Stomach smooth muscle (tissue), 2 donors: Measurements from ENCODE around the gene GCSAML.
"Not testable (repeated sequence)": the region's sequence is repeated elsewhere in the genome, so short reads cannot be mapped to it uniquely, and the experiment has no call there.

Source experiments
- H3K27ac ChIP-seq: one replicate; pipeline ENCODE4 v1.7.0; 2013; ENCODE audit warnings: mild to moderate bottlenecking, low read length, inconsistent platforms
- H3K27me3 ChIP-seq, 2 donors: one replicate each; pipeline ENCODE4 v1.7.0; 2013; ENCODE audit warnings: low read length in 2 of 2; ENCODE audit not compliant: insufficient read depth in 2 of 2, control insufficient read depth in 1 of 2
- H3K36me3 ChIP-seq, 2 donors: one replicate each; pipeline ENCODE4 v1.7.0; 2013; ENCODE audit warnings: low read length in 2 of 2; ENCODE audit not compliant: control insufficient read depth in 2 of 2, insufficient read depth in 2 of 2
- H3K4me1 ChIP-seq: one replicate; pipeline ENCODE4 v1.7.0; 2013; ENCODE audit warnings: low read length; ENCODE audit not compliant: control insufficient read depth, insufficient read depth
- H3K4me3 ChIP-seq, 2 donors: one replicate each; pipeline ENCODE4 v1.7.0; 2013; ENCODE audit warnings: low read length in 2 of 2
- H3K9ac ChIP-seq, 2 donors: one replicate each; pipeline ENCODE4 v1.7.0; 2013; ENCODE audit warnings: low read length in 2 of 2, mild to moderate bottlenecking in 1 of 2
- H3K9me3 ChIP-seq, 2 donors: one replicate each; pipeline ENCODE4 v1.7.0; 2013; ENCODE audit warnings: low read length in 2 of 2; ENCODE audit not compliant: control insufficient read depth in 2 of 2
- donor health status: healthy.
- donor health status: Pancreatic carcinoma.

Gene GCSAML

DNA sequence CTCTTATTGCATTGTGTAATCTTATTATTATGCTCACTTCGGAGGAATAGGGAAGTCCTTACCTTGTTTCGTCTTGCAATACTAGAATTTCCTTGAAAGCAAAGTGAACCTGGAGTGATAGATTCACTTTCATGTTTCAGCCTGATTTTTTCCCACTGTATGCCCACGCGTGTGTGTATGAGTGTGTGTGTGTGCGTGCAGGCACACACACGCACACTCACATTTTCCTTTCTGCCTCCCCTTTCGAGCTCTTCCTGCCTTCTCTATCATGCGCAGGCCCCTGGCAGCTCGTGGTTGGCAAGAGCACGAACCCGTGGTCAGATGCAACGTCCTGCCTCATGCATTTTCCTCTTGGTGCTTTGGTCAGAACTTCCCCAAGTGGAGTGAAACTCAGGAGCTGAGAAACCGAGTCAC lies at the start of gene GCSAML:
TSS of gene GCSAML (plus strand) at position 366 of the 414 bp plus-strand sequence. CDS start 58 bp downstream, outside the sequence.
- Histone ChIP-seq H3K4me1 (no peaks in the 10 kb centered on the region), H3K27ac (no peak within 1 kb of the TSS), H3K9ac (no peak within 1 kb of the TSS), H3K36me3 (no peaks in the 10 kb centered on the region), H3K9me3 (no peaks in the 10 kb centered on the region), H3K27me3 (no peaks in the 10 kb centered on the region), H3K4me3 (no peak within 1 kb of the TSS)

DNA sequence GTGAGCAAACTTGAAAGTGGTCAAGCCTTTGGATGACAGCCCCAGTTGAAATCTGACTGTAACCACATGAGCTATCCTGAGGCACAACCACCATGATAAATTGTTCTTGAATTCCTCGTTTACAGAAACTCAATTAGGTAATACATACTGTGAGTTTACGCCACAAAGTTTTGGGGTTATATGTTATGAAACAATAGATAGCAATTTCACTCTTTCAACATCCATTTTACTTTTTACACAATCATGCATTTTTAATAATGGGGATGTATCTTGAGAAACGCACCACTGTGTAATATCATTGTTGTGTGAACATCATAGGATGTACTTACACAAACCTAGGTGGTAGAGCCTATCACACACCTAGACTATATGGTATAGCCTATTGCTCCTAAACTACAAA lies 48.1 kb upstream of the GCSAML start:
- no peak overlapping the region for H3K27ac ChIP-seq
- no peaks in the 10 kb centered on the region for H3K9me3 ChIP-seq
- no peak overlapping the region for H3K4me3 ChIP-seq
- no peaks in the 10 kb centered on the region for H3K36me3 ChIP-seq
- no peaks in the 10 kb centered on the region for H3K27me3 ChIP-seq
- no peaks in the 10 kb centered on the region for H3K4me1 ChIP-seq
- no peak overlapping the region for H3K9ac ChIP-seq

DNA sequence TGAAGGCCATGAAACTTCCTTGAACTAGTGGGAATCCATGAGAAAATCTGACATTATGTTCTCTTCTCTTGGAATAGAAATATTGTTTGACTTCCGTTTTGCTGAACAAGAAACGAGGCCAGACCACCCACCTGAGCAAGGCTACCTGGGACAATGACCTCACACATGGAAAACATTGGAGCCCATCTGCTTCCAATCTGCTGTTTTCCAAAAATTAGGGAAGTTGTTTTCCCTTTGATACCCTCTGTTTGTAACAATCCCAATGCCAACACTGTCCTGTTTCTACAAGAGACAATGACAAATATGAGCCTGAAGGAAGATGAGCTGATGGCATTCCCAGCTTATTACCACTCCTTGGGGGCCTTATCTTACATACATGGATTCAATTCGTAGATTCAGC lies 42.1 kb upstream of the GCSAML start:
- no peaks in the 10 kb centered on the region for H3K9me3 ChIP-seq
- H3K4me1 ChIP-seq, result no peaks in the 10 kb centered on the region
- no peak overlapping the region for H3K27ac ChIP-seq

DNA sequence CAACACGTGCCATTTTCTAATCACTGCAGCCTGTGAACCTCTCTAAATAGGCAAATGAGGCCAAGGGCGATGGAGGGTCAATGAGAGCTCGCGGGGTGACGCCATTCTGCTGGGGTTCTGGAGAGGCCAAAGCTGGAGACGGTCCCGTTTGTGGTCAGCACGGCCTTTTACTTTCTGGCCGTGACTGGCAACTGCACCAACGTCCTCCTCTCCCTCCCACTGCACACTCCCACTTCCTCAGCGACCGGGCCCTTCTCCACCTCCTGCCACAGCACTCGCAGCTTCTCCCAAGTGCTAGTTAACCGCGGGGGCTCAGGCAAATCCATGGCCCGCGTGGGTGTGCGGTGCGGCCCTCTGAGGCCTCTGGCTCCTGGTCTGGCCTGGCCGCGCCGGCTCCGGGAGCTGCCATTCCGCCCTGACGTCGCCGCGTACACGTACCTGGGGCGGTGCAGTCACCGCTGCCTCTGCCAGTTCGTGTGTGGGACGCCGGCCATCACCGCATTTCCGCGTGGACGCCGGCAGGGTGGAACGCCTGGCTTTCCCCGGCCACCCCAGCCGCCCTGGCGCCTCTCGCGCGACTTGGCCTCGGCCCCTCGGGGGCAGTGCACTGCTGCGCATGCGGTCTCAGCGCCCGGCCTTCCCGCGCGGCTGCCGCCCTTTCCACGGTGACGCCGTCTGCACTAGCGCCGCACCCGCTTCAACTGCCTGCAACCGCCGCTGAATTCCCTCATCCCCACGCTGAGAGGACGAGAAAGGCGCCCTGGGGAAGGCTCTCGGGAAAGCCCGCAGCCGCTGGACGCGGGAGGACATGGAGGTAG lies 30.9 kb upstream of the GCSAML start:
- H3K9me3 ChIP-seq, result no peaks in the 10 kb centered on the region
- no peaks in the 10 kb centered on the region for H3K36me3 ChIP-seq
- no peaks in the 10 kb centered on the region for H3K4me1 ChIP-seq
- peaks cover 2% of the 10 kb centered on the region in 2 donors for H3K27me3 ChIP-seq
- no peak overlapping the region for H3K4me3 ChIP-seq
- H3K27ac ChIP-seq, result no peak overlapping the region
- H3K9ac ChIP-seq, result no peak overlapping the region

More for the DNA sequence above, 42.1 kb upstream of the GCSAML start:
- Histone ChIP-seq H3K9ac (no peak overlapping the region), H3K36me3 (no peaks in the 10 kb centered on the region), H3K4me3 (no peak overlapping the region), H3K27me3 (no peaks in the 10 kb centered on the region)

DNA sequence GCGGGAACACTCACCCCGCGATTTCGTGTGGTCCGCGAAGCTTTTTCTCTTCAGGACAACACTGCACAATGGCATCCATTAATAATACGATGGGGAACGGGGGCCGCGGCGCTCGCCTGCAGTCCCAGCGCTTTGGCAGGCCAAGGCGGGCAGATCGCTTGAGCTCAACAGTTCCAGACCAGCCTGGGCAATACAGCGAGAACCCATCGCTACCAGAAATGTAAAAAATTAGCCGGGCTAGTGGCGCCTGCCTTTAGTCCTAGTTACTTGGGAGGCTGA lies 30.4 kb upstream of the GCSAML start:
- Histone ChIP-seq H3K27me3 (peaks cover 2% of the 10 kb centered on the region in 2 donors), H3K36me3 (no peaks in the 10 kb centered on the region), H3K4me3 (no peak overlapping the region)

DNA sequence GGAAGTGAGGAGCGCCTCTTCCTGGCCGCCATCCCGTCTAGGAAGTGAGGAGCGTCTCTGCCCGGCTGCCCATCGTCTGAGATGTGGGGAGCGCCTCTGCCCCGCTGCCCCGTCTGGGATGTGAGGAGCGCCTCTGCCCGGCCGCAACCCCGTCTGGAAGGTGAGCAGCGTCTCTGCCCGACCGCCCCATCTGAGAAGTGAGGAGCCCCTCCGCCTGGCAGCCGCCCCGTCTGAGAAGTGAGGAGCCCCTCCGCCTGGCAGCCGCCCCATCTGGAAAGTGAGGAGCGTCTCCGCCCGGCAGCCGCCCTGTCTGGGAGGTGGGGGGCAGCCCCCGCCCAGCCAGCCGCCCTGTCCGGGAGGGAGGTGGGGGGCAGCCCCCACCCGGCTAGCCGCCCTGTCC lies 27.0 kb upstream of the GCSAML start:
- H3K36me3 ChIP-seq, H3K4me3 ChIP-seq, H3K4me1 ChIP-seq, H3K27me3 ChIP-seq, H3K9ac ChIP-seq, H3K9me3 ChIP-seq, H3K27ac ChIP-seq: not testable (repeated sequence)

More for the DNA sequence above, 30.4 kb upstream of the GCSAML start:
- H3K9me3 ChIP-seq, result no peaks in the 10 kb centered on the region
- no peak overlapping the region for H3K9ac ChIP-seq
- H3K27ac ChIP-seq, result no peak overlapping the region
- H3K4me1 ChIP-seq, result no peaks in the 10 kb centered on the region

DNA sequence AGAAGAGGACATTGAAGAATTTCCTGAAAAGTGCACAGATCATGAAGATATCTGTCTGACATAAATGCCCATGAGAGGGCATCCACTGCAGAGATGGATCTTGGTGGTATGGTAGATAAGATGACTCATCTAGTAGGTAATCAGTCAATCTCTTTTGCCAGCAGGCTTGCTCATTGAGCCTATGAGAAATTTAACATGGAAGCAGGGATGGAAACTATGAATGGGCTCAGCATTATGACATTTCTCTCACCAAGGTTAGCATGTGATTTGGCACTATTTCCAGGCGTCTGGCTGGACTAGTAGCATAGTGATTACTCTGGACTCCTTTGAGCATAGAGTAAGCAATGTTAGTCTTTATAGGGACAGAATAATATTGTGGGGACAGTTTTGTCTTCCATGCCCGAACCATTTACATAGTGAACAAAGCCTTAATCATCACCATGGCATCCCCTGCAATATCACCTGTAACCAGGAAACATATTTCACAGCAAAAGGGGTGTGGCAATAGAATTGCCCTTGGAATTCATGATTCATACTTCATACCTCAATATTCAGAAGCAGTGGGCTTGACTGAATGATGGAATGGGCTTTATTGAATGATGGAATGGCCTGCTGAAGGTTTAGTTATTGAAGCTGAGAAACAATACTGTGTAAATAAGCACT lies 20.0 kb upstream of the GCSAML start:
- H3K4me3 ChIP-seq, result no peak overlapping the region
- H3K9ac ChIP-seq, result no peak overlapping the region
- no peak overlapping the region for H3K27ac ChIP-seq
- no peaks in the 10 kb centered on the region for H3K9me3 ChIP-seq
- H3K27me3 ChIP-seq, result peaks cover 0 to 4% of the 10 kb centered on the region in 2 donors
- H3K36me3 ChIP-seq, result no peaks in the 10 kb centered on the region
- H3K4me1 ChIP-seq, result no peaks in the 10 kb centered on the region

DNA sequence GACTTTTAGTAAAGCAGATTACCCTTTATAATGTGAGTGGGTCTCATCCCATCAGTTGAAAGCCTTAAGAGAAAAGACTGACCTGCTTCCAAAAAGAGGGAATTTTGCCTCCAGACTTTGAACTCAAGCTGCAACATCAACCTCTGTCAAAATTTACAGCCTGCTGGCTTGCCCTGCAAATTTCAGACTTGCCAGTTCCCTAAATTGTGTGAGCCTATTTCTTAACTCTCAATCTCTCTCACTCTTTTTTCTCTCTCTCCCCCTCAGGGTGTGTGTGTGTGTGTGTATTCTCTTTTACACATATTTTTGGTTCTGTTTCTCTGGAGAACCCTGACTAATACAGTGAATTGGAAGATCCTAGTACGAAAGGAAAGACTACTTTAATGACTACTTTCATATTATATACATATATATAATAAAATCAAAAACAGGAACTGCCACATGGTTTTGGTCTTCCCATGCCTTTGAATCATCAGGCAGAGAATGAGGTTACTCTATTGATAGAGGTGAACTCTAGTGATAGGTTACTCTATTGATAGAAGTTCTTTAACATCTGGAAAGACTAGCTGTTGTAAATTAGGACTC lies 19.1 kb upstream of the GCSAML start:
- Histone ChIP-seq H3K9me3 (no peaks in the 10 kb centered on the region), H3K27me3 (peaks cover 0 to 5% of the 10 kb centered on the region in 2 donors), H3K36me3 (no peaks in the 10 kb centered on the region), H3K4me1 (no peaks in the 10 kb centered on the region), H3K27ac (no peak overlapping the region), H3K4me3 (no peak overlapping the region), H3K9ac (no peak overlapping the region)

DNA sequence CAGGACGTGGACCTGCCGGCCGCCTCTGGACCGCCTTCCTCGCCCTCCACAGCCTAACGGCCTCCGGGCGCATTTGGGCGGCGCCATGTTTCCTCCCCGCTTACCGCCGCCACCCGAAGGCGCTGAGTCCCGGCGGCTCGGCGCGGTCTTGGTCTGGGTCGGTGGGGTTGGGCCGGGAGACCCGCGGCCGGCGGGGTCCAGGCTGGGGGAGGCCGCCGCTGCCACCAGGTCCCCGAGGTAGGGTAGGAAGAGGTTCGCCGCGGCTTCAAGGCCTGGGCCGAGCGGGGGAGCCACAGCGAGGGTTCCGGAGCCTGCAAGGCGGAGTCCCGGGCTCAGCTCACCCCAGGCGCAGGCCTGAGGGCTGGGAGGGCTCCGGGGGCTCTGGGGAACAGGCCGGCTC lies 18.1 kb upstream of the GCSAML start:
- no peaks in the 10 kb centered on the region for H3K4me1 ChIP-seq
- no peaks in the 10 kb centered on the region for H3K9me3 ChIP-seq
- H3K4me3 ChIP-seq, result no peak overlapping the region
- H3K27me3 ChIP-seq, result peaks cover 0 to 5% of the 10 kb centered on the region in 2 donors
- no peak overlapping the region for H3K27ac ChIP-seq
- no peak overlapping the region for H3K9ac ChIP-seq
- H3K36me3 ChIP-seq, result no peaks in the 10 kb centered on the region

DNA sequence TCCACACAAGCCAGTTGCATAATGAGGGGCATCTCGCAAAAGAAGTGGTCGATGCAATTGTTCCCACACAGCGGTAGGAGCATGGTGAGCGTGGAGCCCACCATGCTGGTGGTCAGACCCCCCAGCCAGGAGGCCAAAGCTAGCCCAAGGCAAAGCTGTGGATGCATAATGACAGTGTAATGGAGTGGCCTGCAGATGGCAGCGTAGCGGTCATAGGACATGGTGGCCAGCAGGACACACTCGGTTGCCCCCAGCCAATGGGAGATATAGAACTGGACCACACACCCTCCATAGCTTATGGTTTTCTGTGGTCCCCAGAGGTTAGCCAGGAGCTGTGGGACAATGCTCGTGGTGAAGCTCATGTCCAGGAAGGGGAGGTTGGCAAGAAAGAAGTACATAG lies 17.0 kb upstream of the GCSAML start:
- no peak overlapping the region for H3K9ac ChIP-seq
- H3K4me1 ChIP-seq, result no peaks in the 10 kb centered on the region
- no peaks in the 10 kb centered on the region for H3K9me3 ChIP-seq
- no peak overlapping the region for H3K4me3 ChIP-seq
- H3K36me3 ChIP-seq, result no peaks in the 10 kb centered on the region
- no peak overlapping the region for H3K27ac ChIP-seq
- H3K27me3 ChIP-seq, result peaks cover 0 to 5% of the 10 kb centered on the region in 2 donors

DNA sequence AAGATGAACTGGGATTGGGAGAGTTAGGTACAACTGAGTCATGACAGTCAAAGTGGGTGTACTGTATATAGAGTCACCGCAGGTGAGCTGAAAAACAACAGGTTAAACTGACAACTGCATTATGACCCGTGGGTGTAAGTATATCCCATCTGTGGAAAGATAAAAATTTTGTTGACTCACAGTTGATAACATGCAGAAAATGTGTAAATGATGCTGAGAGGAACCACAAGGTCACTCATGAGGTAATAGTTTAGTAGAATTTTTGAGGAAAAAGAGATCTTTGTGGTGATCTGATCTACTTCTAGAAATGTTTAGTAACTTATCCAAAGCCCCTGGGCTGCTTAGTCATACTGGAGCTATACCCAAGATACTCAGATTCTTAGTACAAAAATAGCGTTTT lies 13.5 kb upstream of the GCSAML start:
- Histone ChIP-seq H3K36me3 (no peaks in the 10 kb centered on the region), H3K27me3 (peaks cover 0 to 5% of the 10 kb centered on the region in 2 donors), H3K9me3 (peaks cover 0 to 1% of the 10 kb centered on the region in 2 donors), H3K9ac (no peak overlapping the region), H3K27ac (no peak overlapping the region), H3K4me1 (no peaks in the 10 kb centered on the region), H3K4me3 (no peak overlapping the region)
